ES-I3 (cell line): ENCODE measurements around the gene ZFP36L1.

Source experiments
- H3K36me3 ChIP-seq: 2 replicates; pipeline ENCODE4 v1.6.1; 2013; ENCODE audit warnings: mild to moderate bottlenecking, low read length, control low read depth, moderate library complexity; ENCODE audit not compliant: insufficient read depth
- H3K4me1 ChIP-seq: 2 replicates; pipeline ENCODE4 v1.6.1; 2013; ENCODE audit warnings: mild to moderate bottlenecking, control low read depth, low read length; ENCODE audit not compliant: insufficient read depth
- H3K9ac ChIP-seq: 2 replicates; pipeline ENCODE4 v1.6.1; 2013; ENCODE audit warnings: low read depth, mild to moderate bottlenecking, low read length, moderate library complexity
- H3K9me3 ChIP-seq: 2 replicates; pipeline ENCODE4 v1.6.1; 2013; ENCODE audit warnings: mild to moderate bottlenecking, low read length, moderate library complexity; ENCODE audit not compliant: control insufficient read depth, insufficient read depth

ZFP36L1 gene

DNA sequence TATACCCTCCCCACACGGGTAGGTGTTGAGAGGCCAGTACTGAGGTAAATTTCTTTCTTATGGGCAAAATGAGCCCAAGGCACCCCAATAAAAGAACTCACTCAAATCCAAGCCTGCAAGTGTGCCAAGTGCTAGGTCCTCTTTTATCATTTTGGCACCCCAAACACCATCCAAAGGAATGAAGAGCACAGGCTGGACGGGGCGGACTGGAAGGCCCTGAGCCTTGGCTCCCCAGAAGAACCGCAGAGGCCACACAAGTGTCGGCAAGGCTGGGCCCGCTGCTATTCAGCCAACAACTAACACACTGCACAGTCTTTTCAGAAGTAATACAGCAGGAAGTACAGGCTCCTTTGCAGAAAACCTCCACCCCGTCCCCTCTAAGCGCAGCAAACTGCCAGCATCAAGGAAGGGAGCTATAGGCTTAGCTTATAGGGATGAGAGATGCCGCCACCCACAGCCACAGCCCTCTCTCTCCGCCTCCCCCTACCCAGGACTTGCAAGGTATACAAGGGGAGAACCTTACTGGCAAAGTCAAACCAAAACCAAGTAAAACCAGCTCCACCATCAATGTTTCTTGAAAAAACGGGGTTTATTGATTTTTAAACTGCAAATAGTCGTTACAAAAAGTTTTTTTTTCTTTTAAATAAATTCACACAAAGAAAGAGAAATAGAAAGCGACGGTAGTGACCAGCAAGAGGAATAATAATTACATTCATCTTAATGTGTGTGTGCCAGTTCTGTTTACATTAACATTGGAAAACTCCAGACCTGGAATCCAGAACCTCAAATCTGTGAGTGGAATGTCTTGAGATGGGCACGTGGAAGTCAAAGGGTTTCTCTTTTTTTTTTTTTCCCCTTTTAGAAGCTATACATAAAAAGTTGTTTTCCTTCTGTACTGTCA is 5.5 kb downstream of the ZFP36L1 start:
- H3K4me1 ChIP-seq, result peaks cover 11% of the 10 kb centered on the region; the same call in 1 of the 2 replicates
- no peaks in the 10 kb centered on the region for H3K9me3 ChIP-seq
- peaks cover 21% of the 10 kb centered on the region for H3K36me3 ChIP-seq
- H3K9ac ChIP-seq, result no peak overlapping the region

DNA sequence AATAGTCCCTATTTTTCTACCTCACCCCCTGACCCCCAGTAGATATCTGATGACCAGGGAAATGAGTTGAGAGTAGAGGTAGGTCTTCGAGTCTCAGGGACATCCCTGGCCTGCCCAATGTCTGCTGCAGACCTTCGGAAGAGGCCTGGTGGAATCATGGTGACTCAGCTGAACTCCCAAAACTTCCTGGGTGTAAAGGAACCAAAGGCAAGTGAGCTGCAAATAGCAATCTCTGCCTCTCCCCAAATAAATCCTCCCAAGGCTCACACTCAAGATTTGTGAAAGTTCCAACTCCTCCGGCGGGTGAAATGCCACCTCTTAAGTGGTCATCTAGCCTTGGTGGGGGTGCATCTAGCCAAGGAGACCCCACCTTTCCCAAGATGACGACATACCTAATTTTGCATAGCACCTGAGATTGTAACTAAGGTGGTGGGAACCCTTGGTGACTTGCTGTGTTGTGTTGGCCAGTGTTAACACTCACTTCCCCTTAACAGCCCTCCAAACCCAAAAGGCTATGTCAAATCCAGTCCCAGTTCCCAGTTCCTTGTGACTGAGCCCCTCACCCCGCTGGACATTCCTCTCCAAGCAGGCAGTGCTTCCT is 6.3 kb downstream of the ZFP36L1 start:
- Histone ChIP-seq H3K9ac (no peak overlapping the region), H3K9me3 (no peaks in the 10 kb centered on the region), H3K36me3 (peaks cover 20% of the 10 kb centered on the region), H3K4me1 (peaks cover 11% of the 10 kb centered on the region; the same call in 1 of the 2 replicates)

DNA sequence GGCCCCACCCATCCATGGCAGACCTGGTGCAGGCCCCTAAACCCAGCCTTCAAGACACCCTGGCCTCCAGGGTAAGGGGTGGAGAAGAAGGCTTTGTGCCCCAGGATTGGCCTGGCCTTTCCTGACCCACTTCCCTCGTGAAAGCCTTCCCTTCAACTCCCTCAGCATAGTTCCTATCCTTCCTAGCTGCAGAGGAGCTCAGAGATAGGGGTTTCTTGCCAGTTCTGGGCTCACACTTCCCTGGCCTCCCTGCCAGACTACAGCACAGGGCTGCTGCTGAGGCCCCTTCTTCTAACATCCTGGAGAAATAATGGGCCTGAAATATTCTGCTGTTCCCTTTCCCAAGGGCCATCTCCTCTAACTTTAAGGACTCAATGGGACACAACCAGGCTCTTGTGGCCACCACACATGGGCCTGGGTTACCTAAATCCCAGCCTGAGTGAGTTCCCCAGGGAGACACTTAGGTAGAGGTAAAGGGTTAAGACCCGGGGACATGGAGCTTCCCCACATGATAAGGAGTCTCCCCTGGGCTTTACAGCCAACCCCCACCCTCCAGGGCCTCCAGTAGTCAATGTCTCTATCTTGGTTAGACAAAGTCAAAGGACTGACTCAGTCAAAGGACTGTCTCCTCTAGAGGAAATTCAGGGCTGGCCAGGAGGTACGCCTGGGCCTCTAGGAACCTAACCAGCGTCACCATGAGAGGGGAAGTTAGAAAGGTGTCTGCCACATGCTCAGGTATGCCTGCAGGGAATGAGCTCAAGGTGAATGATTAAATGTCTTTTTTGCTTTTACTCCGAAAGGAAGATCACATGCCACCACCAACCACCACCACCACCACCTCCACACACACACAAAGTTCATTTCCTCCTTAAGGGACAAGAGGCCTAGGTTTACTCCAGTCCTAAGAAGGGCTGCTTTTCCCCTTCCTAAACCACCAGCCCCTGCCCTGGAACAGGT is 7.1 kb downstream of the ZFP36L1 start:
- peaks cover 15% of the 10 kb centered on the region; the same call in 1 of the 2 replicates for H3K4me1 ChIP-seq
- peaks cover 18% of the 10 kb centered on the region for H3K36me3 ChIP-seq
- H3K9ac ChIP-seq, result no peak overlapping the region
- H3K9me3 ChIP-seq, result no peaks in the 10 kb centered on the region

DNA sequence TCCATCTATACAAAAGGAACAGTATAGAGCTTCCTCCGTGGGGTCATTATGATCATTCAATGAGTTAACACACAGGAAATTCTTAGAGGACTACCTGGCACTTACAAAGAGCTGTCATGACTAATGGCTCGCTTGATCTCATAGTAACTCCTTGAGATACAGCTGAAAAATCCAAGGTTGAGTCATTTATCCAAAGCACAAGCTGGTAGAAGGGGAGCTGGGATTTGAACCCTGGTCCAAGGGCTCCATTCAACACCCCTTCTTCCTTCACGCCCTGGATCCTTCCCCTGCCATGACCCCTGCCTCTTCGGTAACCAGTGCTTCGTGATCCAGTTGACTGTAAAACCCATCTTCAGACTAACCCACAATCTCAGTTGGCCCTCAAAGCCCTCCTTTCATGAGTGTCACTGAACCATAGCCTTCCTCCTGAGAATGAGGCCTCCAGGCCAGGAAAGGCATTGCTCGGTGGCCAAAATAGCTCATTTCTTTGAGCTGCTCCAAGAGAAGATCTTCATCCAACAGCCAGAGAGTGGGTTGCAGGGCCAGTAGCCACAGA is 7.8 kb downstream of the ZFP36L1 start:
- Histone ChIP-seq H3K36me3 (peaks cover 11% of the 10 kb centered on the region), H3K9ac (no peak overlapping the region), H3K9me3 (no peaks in the 10 kb centered on the region), H3K4me1 (peaks cover 21% of the 10 kb centered on the region; the same call in 1 of the 2 replicates)

DNA sequence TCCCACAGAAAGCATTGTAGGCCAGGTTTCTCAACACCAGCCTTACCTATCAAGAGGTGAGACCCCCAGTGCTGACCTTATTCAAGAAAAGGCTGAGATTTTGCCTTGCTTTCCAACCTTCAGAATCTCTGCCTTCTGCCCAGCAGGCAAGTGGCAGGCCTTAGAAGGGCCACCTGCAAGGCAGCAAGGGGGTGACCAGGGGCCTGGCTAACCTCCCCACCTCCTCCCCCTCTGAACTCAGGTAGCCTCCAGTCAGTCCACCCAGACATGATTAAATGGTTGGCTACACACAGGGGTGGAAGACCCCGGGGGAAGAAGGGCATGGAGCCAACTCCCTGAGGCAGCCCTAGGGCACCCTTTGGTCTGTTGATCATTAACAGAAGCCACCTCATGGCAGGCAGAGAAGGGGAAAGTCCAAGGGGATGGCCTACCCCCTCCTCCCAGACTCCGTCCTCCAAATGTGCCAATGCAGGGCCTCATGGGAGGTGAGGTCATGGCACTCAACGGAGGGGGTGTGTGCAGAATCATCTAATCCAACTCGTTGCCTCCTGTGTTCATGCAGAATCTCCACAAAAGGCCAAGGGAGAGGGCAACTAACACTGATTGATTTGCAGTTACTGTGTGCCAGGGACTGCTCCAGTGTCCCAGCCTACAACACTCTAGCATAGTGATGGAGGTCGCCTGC is 8.5 kb downstream of the ZFP36L1 start:
- H3K9me3 ChIP-seq, result no peaks in the 10 kb centered on the region

DNA sequence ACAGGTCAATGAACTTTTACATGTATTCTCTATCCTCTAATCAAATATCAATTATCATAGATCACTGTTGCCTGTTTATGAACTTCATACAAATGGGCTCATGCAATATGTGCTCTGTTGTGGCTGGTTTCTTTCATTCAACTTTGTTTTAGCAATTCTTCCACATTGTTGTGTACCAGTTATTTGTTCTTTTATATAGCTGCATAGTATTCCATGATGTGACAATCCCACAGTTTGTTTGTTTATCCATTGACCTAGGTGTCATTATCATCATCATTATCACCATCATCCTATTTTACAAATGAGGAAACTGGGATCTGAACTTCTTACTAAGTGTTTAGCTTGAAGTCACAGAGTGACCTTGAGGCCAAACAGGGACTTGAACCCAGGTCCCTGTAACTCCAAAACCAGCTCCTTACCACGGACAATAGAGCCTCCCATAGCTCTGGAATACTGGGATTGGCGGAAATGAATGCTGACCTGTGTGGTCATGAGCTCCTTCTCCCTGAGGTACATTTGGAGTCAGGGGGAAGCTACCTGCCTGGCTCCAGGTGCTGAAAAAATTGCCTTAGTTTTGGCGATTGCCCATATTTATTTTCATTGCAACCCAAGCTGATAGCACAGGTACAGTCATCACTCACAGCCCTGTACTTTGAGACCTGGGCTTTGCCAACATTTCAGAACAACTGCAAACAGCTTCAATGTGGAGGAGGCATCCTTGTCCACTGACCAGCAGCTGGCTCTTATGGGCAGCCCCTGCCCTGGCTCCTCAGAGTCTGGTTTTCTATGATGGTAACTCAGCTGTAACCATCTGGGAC is 9.2 kb downstream of the ZFP36L1 start:
- Histone ChIP-seq H3K4me1 (peaks cover 25% of the 10 kb centered on the region; the same call in 1 of the 2 replicates), H3K9me3 (no peaks in the 10 kb centered on the region)

More for the DNA sequence above, 8.5 kb downstream of the ZFP36L1 start:
- Histone ChIP-seq H3K9ac (no peak overlapping the region), H3K36me3 (peaks cover 4% of the 10 kb centered on the region), H3K4me1 (peaks cover 25% of the 10 kb centered on the region; the same call in 1 of the 2 replicates)

DNA sequence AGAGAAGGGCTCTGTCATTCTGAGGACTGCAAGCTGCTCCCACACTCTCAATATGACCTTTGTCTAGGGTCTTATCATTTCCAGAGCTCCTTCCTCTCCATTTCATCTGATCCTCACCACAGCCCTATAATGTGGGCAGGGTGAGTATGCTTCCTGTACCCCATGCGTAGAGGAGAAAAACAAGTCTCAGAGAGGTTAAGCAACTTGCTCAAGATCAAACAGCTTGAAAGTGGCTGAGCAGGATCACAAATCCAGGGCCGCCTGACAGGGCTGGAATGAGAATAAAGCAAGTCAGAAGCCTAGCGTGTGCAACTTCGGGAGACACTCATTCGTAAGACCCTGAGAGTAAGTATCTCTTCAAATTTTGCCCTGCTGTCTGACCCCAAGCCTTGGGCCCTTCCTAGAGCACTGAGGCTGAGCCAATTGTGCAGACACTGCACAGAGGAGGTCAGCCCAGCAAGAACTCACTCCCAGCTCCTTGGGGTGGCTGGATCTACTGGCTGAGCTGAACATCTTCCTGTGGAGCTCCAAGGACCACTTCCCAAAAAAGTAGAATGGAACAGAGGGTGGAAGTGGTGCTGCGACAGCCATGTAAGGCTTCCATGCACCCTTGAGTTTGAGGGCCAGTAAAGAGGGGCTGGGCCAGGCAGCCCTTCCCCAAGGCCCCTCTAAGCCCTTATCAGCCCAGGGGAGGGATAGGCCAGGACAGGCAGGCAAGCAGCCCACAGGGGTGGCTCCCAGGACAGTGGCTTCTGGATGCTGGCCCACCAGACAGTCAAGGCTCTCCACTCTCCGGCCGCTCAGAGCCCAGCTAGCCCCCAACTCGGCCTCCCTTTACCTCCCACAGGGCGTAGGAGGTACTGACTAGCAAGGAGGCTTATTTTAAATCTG is 10.5 kb downstream of the ZFP36L1 start:
- H3K9ac ChIP-seq, result no peak overlapping the region
- H3K4me1 ChIP-seq, result peaks cover 20% of the 10 kb centered on the region; the same call in 1 of the 2 replicates
- H3K9me3 ChIP-seq, result no peaks in the 10 kb centered on the region
- no peaks in the 10 kb centered on the region for H3K36me3 ChIP-seq

More for the DNA sequence above, 9.2 kb downstream of the ZFP36L1 start:
- no peak overlapping the region for H3K9ac ChIP-seq
- no peaks in the 10 kb centered on the region for H3K36me3 ChIP-seq

DNA sequence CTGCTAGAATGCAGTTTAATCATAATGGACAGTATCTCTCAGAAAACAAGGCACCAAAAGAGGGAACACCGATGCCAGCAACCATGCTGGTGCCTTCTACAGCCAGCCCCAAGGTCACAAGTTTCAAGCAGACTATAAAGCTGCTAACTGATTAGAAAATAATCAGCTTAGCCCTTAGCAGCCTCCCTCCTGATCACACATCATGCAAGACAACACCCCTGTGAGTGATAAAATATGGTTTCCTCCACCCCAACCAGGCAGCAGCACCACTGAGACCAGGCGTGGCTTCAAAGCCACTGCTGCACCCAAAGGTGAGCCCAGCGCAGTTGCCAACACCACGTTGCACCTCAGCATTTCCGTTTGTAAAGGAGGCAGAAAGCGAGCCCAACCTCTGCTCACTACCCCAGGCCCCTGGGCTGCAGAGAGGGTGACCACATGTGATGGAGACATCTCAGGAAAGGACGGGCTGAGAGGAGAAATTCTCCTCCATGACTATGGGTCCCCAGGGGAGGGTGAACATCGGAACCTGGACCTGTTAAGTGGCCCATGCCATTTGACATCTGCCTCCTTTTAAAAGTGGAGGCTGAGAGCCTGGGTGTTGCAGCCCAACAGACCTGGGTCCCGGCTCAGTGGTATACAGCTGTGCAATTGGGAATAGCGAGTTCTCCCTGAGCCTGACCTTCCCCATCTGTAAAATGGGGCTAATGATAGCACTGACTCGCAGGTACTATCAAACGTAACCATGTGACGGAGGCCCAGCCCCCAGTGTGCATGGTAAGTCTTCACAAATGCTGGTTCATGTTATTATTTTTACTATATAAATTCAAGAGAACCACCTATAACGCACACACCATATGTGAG is 11.5 kb downstream of the ZFP36L1 start:
- Histone ChIP-seq H3K9ac (no peak overlapping the region), H3K4me1 (peaks cover 15% of the 10 kb centered on the region; the same call in 1 of the 2 replicates), H3K9me3 (no peaks in the 10 kb centered on the region), H3K36me3 (no peaks in the 10 kb centered on the region)

DNA sequence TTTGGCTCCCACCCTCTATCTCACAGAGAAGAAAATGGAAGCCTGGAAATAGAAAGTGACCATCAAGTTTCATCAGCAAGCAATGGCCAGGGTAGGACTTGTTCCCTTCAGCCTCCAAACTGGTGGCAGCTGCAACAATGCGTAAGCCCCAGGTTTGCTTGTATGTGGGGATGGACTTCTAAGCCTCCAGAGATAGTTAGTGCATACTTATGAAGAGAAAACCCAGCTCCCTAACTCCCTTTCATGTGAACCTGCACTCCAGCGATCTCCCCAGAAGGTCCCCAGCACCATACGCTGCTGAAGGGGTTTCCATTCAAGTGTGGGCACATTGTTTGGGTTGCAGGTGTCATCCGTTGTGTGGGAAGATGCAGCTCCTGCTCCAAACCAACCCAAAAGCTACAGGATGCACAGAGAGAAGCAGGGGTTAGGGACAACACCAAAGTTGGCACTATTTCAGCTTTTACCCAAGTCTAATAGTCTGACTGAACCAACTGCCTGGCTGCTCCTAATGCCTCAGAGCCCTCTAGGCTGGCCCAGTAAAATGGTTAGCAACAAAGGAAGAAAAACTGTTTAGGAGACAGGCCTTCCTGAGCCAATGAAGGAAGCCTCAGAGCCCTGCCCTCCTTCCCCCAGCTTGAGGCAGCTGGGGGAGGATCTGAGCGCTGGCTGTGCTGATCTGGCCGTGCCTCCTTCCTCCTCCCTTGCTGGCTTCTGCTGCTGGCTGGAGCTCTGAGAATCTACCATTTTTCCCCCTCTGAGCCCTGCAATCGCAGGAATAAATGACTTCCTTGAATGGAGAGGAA is 12.3 kb downstream of the ZFP36L1 start:
- no peaks in the 10 kb centered on the region for H3K36me3 ChIP-seq
- H3K9ac ChIP-seq, result no peak overlapping the region
- peaks cover 14% of the 10 kb centered on the region; the same call in 1 of the 2 replicates for H3K4me1 ChIP-seq

DNA sequence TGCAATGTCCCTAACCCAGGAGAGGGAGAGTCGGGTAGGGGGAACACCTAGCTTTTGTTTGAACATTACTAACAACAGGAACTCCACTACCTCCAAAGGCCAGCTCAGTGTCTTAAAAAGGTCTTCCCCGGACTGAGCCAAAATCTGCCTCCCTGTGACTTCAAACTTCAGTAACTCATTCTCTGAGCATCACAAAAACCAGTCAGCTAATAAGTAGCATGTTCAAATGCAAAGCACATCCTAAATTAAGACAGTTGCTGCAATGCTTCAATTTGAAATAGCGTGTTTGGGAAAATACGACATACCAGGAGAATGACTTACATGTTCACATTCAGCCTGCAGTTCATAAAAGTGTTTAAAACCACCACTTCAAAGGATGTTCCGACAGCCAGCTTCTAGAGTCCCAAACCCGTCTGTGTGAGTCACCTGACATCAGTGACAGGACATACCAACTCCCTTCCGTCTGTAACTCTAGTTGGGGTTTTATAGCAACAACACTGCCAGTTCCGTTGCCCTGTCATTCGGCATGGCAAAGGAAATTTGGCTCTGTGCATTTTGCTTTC is 13.0 kb downstream of the ZFP36L1 start:
- no peaks in the 10 kb centered on the region for H3K36me3 ChIP-seq
- no peaks in the 10 kb centered on the region for H3K9me3 ChIP-seq
- H3K4me1 ChIP-seq, result peaks cover 14% of the 10 kb centered on the region; the same call in 1 of the 2 replicates
- H3K9ac ChIP-seq, result no peak overlapping the region

More for the DNA sequence above, 12.3 kb downstream of the ZFP36L1 start:
- H3K9me3 ChIP-seq, result no peaks in the 10 kb centered on the region
